DND-41 (cell line): Measurements from ENCODE around the gene DTD2.

Experiments used
- ATAC-seq: fragments of 200-7000 bp; cut with Tn5 transposase; 3 replicates; pipeline ENCODE4 v1.9.1; 2021; ENCODE audit warnings: low read depth; ENCODE audit not compliant: insufficient read depth
- DNase-seq: peaks from one replicate; pipeline ENCODE4 v3.0.0-alpha.2; 2020
- H2AFZ ChIP-seq: 2 replicates; pipeline ENCODE4 v1.6.0; 2012; ENCODE audit warnings: low read depth, low read length
- H3K27ac ChIP-seq: 2 replicates; pipeline ENCODE4 v1.5.1; 2012; ENCODE audit warnings: low read length, inconsistent platforms
- H3K27me3 ChIP-seq: fragments of 200-600 bp; sonication (generic); 2 replicates; pipeline ENCODE4 v1.6.0; 2012; ENCODE audit warnings: low read length, mild to moderate bottlenecking, inconsistent platforms; ENCODE audit not compliant: insufficient read depth, poor library complexity
- H3K36me3 ChIP-seq: 2 replicates; pipeline ENCODE4 v1.5.1; 2012; ENCODE audit warnings: low read length, inconsistent platforms; ENCODE audit not compliant: insufficient read depth
- H3K4me1 ChIP-seq: 2 replicates; pipeline ENCODE4 v1.5.1; 2012; ENCODE audit warnings: mild to moderate bottlenecking, low read length; ENCODE audit not compliant: insufficient read depth
- H3K4me2 ChIP-seq: 2 replicates; pipeline ENCODE4 v1.6.0; 2012; ENCODE audit warnings: mild to moderate bottlenecking, moderate library complexity, low read length, inconsistent platforms; ENCODE audit not compliant: insufficient read depth
- H3K4me3 ChIP-seq, 2 experiments: fragments of 200-600 bp in 1 of 2; shearing (Covaris generic) in 1 of 2; 2 replicates each; pipeline ENCODE4 v1.5.1; 2012 to 2016; ENCODE audit warnings: inconsistent platforms in 2 of 2, low read length in 2 of 2, mild to moderate bottlenecking in 2 of 2, low read depth in 1 of 2, moderate library complexity in 1 of 2
- H3K79me2 ChIP-seq: 2 replicates; pipeline ENCODE4 v1.6.0; 2012; ENCODE audit warnings: low read length, inconsistent platforms; ENCODE audit not compliant: insufficient read depth
- H3K9ac ChIP-seq: 2 replicates; pipeline ENCODE4 v1.6.0; 2012; ENCODE audit warnings: low read depth, mild to moderate bottlenecking, inconsistent platforms, low read length, moderate library complexity
- H3K9me3 ChIP-seq: 2 replicates; pipeline ENCODE4 v1.5.1; 2012; ENCODE audit warnings: low read length, moderate library complexity, mild to moderate bottlenecking, inconsistent platforms; ENCODE audit not compliant: insufficient read depth, severe bottlenecking
- H4K20me1 ChIP-seq: 2 replicates; pipeline ENCODE4 v1.6.0; 2012; ENCODE audit warnings: low read length; ENCODE audit not compliant: insufficient read depth
- CTCF ChIP-seq: IDR thresholded peaks from 2 replicates; pipeline ENCODE4 v1.5.1; 2012; ENCODE audit warnings: borderline replicate concordance, low read length, moderate library complexity, mild to moderate bottlenecking; ENCODE audit not compliant: poor library complexity, severe bottlenecking; ENCODE audit errors: extremely low read depth
- EZH2 ChIP-seq: IDR thresholded peaks from 3 replicates; pipeline ENCODE4 v1.6.1; 2012; ENCODE audit warnings: borderline replicate concordance, low read depth, mild to moderate bottlenecking, moderate library complexity, low read length, inconsistent platforms; ENCODE audit not compliant: severe bottlenecking

Gene DTD2

GRCh38 chr14:31449136-31449535 is 8.2 kb downstream of the DTD2 start:
- TF ChIP-seq CTCF (no peak), EZH2 (no peak)

GRCh38 chr14:31445703-31446102 is 11.6 kb downstream of the DTD2 start:
- Histone ChIP-seq H3K4me1 (no peaks in the 10 kb centered on the region), H3K9ac (no peak overlapping the region), H3K27ac (no peak overlapping the region), H3K36me3 (peaks cover 13% of the 10 kb centered on the region; the same call in 1 of the 2 replicates), H3K9me3 (no peaks in the 10 kb centered on the region), H4K20me1 (no peaks in the 10 kb centered on the region), H3K4me3 (no peak overlapping the region), H3K79me2 (no peaks in the 10 kb centered on the region), H2AFZ (no peak overlapping the region), H3K4me2 (no peak overlapping the region), H3K27me3 (no peaks in the 10 kb centered on the region)
- no peak for TF ChIP-seq CTCF
- TF ChIP-seq EZH2, result no peak
- no peak for DNase-seq
- no peak for ATAC-seq

More at GRCh38 chr14:31449136-31449535, 8.2 kb downstream of the DTD2 start:
- Histone ChIP-seq H3K9me3 (no peaks in the 10 kb centered on the region), H3K4me1 (no peaks in the 10 kb centered on the region), H3K79me2 (no peaks in the 10 kb centered on the region), H3K4me2 (no peak overlapping the region), H3K27ac (no peak overlapping the region), H2AFZ (no peak overlapping the region), H3K36me3 (peaks cover 23% of the 10 kb centered on the region; the same call in 1 of the 2 replicates), H3K27me3 (no peaks in the 10 kb centered on the region), H4K20me1 (no peaks in the 10 kb centered on the region), H3K4me3 (no peak overlapping the region), H3K9ac (no peak overlapping the region)
- DNase-seq (no peak), ATAC-seq (no peak)

GRCh38 chr14:31442284-31442683 is 15.0 kb downstream of the DTD2 start:
- H3K4me2 ChIP-seq, result no peak overlapping the region
- no peaks in the 10 kb centered on the region for H3K9me3 ChIP-seq
- no peaks in the 10 kb centered on the region; the same call in 1 of the 2 replicates for H3K36me3 ChIP-seq
- TF ChIP-seq CTCF (no peak), EZH2 (no peak)
- H3K27ac ChIP-seq, result no peak overlapping the region
- H2AFZ ChIP-seq, result no peak overlapping the region
- no peaks in the 10 kb centered on the region for H3K4me1 ChIP-seq
- DNase-seq, result no peak
- no peaks in the 10 kb centered on the region for H3K27me3 ChIP-seq
- H3K4me3 ChIP-seq, result no peak overlapping the region
- ATAC-seq, result no peak
- H3K9ac ChIP-seq, result no peak overlapping the region
- H4K20me1 ChIP-seq, result no peaks in the 10 kb centered on the region
- no peaks in the 10 kb centered on the region for H3K79me2 ChIP-seq
